Fibroblast of lung (primary cell): ENCODE measurements around the gene IFTAP. TPM values are rescaled to one million over a fixed set of nuclear protein-coding genes. Genes with fewer than 3 reads are reported as not detected.
A peak's percentile ranks its signal among the peaks of the same experiment; 100 is the strongest.

ENCODE experiments used
- DNase-seq, 2 donors: peaks; one replicate each; pipeline versions ENCODE4 v3.0.0 to v3.0.0-alpha.2; 2010; ENCODE audit warnings: low read depth in 2 of 2
- H2AFZ ChIP-seq: 2 replicates; pipeline ENCODE4 v1.5.1; 2012; ENCODE audit warnings: low read length, control low read depth, inconsistent platforms
- H3K27ac ChIP-seq: 2 replicates; pipeline ENCODE4 v1.5.1; 2011; ENCODE audit warnings: low read length, control low read depth; ENCODE audit not compliant: insufficient read depth
- H3K27me3 ChIP-seq: 2 replicates; pipeline ENCODE4 v1.5.1; 2011; ENCODE audit warnings: mild to moderate bottlenecking, low read length; ENCODE audit not compliant: control insufficient read depth, insufficient read depth
- H3K36me3 ChIP-seq: 2 replicates; pipeline ENCODE4 v1.5.1; 2011; ENCODE audit warnings: low read length; ENCODE audit not compliant: control insufficient read depth, insufficient read depth
- H3K4me1 ChIP-seq: 2 replicates; pipeline ENCODE4 v1.5.1; 2011; ENCODE audit warnings: low read length; ENCODE audit not compliant: control insufficient read depth, insufficient read depth; ENCODE audit errors: extremely low read depth
- H3K4me2 ChIP-seq: 2 replicates; pipeline ENCODE4 v1.5.1; 2011; ENCODE audit warnings: low read length, control low read depth; ENCODE audit not compliant: insufficient read depth; ENCODE audit errors: extremely low read depth
- H3K4me3 ChIP-seq, 4 experiments: fragments of 200-600 bp in 1 of 4; sonication (generic) in 1 of 4; replicated peaks in 1 of 4; 2 replicates each; pipeline ENCODE4 v1.5.1; 2011 to 2016; ENCODE audit warnings: low read length in 4 of 4, low read depth in 3 of 4, mild to moderate bottlenecking in 3 of 4, control low read depth in 2 of 4, inconsistent platforms in 1 of 4, mixed read lengths in 1 of 4; ENCODE audit not compliant: insufficient read depth in 1 of 4; ENCODE audit errors: control extremely low read depth in 1 of 4
- H3K79me2 ChIP-seq: 2 replicates; pipeline ENCODE4 v1.5.1; 2012; ENCODE audit warnings: mild to moderate bottlenecking, low read length, inconsistent platforms; ENCODE audit not compliant: control insufficient read depth, insufficient read depth
- H3K9ac ChIP-seq: 2 replicates; pipeline ENCODE4 v1.5.1; 2011; ENCODE audit warnings: mild to moderate bottlenecking, low read length, control low read depth; ENCODE audit not compliant: insufficient read depth
- H3K9me3 ChIP-seq: 2 replicates; pipeline ENCODE4 v1.5.1; 2012; ENCODE audit warnings: low read depth, low read length; ENCODE audit not compliant: control insufficient read depth, insufficient read depth
- H4K20me1 ChIP-seq: 2 replicates; pipeline ENCODE4 v1.5.1; 2011; ENCODE audit warnings: low read length; ENCODE audit not compliant: control insufficient read depth, insufficient read depth; ENCODE audit errors: extremely low read depth
- CTCF ChIP-seq, 2 donors: IDR thresholded peaks in 1 of 2; conservative IDR thresholded peaks in 1 of 2; 1 replicate in 1 of 2; 2 replicates in 1 of 2; pipeline ENCODE4 v1.5.1; 2011 to 2012; ENCODE audit warnings: low read length in 2 of 2, control low read depth in 1 of 2, inconsistent platforms in 1 of 2, low read depth in 1 of 2, mild to moderate bottlenecking in 1 of 2
- EZH2 ChIP-seq: IDR thresholded peaks from 2 replicates; pipeline ENCODE4 v1.5.1; 2012; ENCODE audit warnings: low read length, control low read depth, mild to moderate bottlenecking; ENCODE audit errors: missing control alignments
- polyA plus RNA-seq, 2 donors: library from polyadenylated mRNA; depleted of rRNA in 1 of 2; stranded (reverse) in 1 of 2; unstranded in 1 of 2; fragments of >200 nt; gene quantifications; 2 replicates each; pipeline ENCODE4 v1.2.1, GENCODE V29; 2011 to 2012; ENCODE audit warnings: missing spikeins in 1 of 2
- total RNA-seq: library from RNA; depleted of rRNA; stranded (reverse); fragments of >200 nt; gene quantifications from 2 replicates; pipeline ENCODE4 v1.2.1, GENCODE V29; 2014

IFTAP gene
- total and polyA plus RNA-seq, 2 donors (not counting 1 experiment from before 2014, with no cell fraction given), result 41.1 to 42.7 TPM

GRCh38 chr11:36622431-36623136, 28.3 kb downstream of the IFTAP start:
- H3K9me3 ChIP-seq, result no peaks in the 10 kb centered on the region
- peak; percentile 32 to 60 for DNase-seq
- no peak overlapping the region for H3K9ac ChIP-seq
- H4K20me1 ChIP-seq, result no peaks in the 10 kb centered on the region
- no peaks in the 10 kb centered on the region for H3K79me2 ChIP-seq
- no peak for TF ChIP-seq EZH2
- TF ChIP-seq CTCF (conservative IDR thresholded peaks at IDR 0.05 in 1 of 2, IDR thresholded peaks at IDR 0.05 in 1 of 2; ENCODE audit: low read depth in 1 of 2, low read length in 2 of 2), result peak; percentile 32 to 49
- no peak overlapping the region for H3K4me3 ChIP-seq
- no peaks in the 10 kb centered on the region for H3K27me3 ChIP-seq
- no peaks in the 10 kb centered on the region for H3K4me1 ChIP-seq
- H3K27ac ChIP-seq, result no peak overlapping the region
- no peaks in the 10 kb centered on the region for H3K36me3 ChIP-seq
- H2AFZ ChIP-seq, result no peak overlapping the region
- no peak overlapping the region for H3K4me2 ChIP-seq

GRCh38 chr11:36623494-36623893, 29.2 kb downstream of the IFTAP start:
- H3K4me2 ChIP-seq, result no peak overlapping the region
- no peak for DNase-seq
- H3K4me3 ChIP-seq, result no peak overlapping the region
- no peaks in the 10 kb centered on the region for H3K79me2 ChIP-seq
- H3K27ac ChIP-seq, result no peak overlapping the region
- H3K36me3 ChIP-seq, result no peaks in the 10 kb centered on the region
- TF ChIP-seq EZH2 (no peak), CTCF (conservative IDR thresholded peaks at IDR 0.05 in 1 of 2, IDR thresholded peaks at IDR 0.05 in 1 of 2; ENCODE audit: low read depth in 1 of 2, low read length in 2 of 2) (no peak)
- no peaks in the 10 kb centered on the region for H3K4me1 ChIP-seq
- H3K9me3 ChIP-seq, result no peaks in the 10 kb centered on the region
- H3K27me3 ChIP-seq, result no peaks in the 10 kb centered on the region
- H3K9ac ChIP-seq, result no peak overlapping the region
- H4K20me1 ChIP-seq, result no peaks in the 10 kb centered on the region
- H2AFZ ChIP-seq, result no peak overlapping the region

DNA sequence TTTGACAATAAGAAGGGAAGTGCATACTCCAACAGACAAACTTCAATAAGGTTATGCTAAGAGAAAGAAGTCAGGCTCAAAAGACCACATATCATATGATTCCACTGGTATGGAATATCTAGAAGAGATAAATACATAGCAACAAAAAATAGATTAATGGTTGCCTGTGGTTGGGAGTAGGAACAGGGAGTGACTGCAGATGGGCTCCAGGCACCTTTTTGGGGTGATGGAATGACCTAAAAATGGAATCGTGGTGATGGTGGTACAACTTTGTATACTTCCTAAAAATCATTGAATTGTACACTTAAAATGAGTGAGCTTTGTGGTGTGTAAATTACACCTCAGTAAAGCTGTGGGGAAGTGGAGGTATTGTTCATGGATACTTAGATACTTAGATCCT, 32.7 kb downstream of the IFTAP start:
- Histone ChIP-seq H3K79me2 (no peaks in the 10 kb centered on the region), H3K36me3 (no peaks in the 10 kb centered on the region), H3K9me3 (no peaks in the 10 kb centered on the region), H3K4me2 (no peak overlapping the region), H4K20me1 (no peaks in the 10 kb centered on the region), H3K27ac (no peak overlapping the region), H2AFZ (no peak overlapping the region), H3K9ac (no peak overlapping the region), H3K4me1 (no peaks in the 10 kb centered on the region), H3K4me3 (no peak overlapping the region), H3K27me3 (no peaks in the 10 kb centered on the region)
- TF ChIP-seq EZH2 (no peak), CTCF (conservative IDR thresholded peaks at IDR 0.05 in 1 of 2, IDR thresholded peaks at IDR 0.05 in 1 of 2; ENCODE audit: low read depth in 1 of 2, low read length in 2 of 2) (no peak)
- no peak for DNase-seq
